Fibroblast of villous mesenchyme (primary cell): ENCODE measurements around the gene HIPK3. TPM values are rescaled to one million over a fixed set of nuclear protein-coding genes. Genes with fewer than 3 reads are reported as not detected.

Experiments
- DNase-seq: peaks from one replicate; pipeline ENCODE4 v3.0.0-alpha.2; 2010; ENCODE audit warnings: low read depth
- H3K4me3 ChIP-seq: 2 replicates; pipeline ENCODE4 v1.5.1; 2011; ENCODE audit warnings: low read depth, mild to moderate bottlenecking, low read length
- CTCF ChIP-seq: IDR thresholded peaks from 2 replicates; pipeline ENCODE4 v1.5.1; 2012; ENCODE audit warnings: low read depth, mild to moderate bottlenecking, low read length; ENCODE audit not compliant: insufficient read depth
- total RNA-seq: library from RNA; depleted of rRNA; stranded (reverse); fragments of >200 nt; gene quantifications from 2 replicates; pipeline ENCODE4 v1.2.3, GENCODE V29; 2012

HIPK3 gene
- total RNA-seq, 1 donor = 121 TPM

- H3K4me3 ChIP-seq = no peak overlapping the region
- TF ChIP-seq CTCF = no peak
- no peak for DNase-seq
Observed at GRCh38 chr11:33307984-33308383, 50.8 kb downstream of the HIPK3 start.

- no peak overlapping the region for H3K4me3 ChIP-seq
- DNase-seq = no peak
- TF ChIP-seq CTCF = no peak
Observed at GRCh38 chr11:33309118-33309517, 51.9 kb downstream of the HIPK3 start.

GRCh38 chr11:33310720-33311500 lies 53.7 kb downstream of the HIPK3 start:
- DNase-seq = no peak
- no peak for TF ChIP-seq CTCF

GRCh38 chr11:33311680-33312079 lies 54.5 kb downstream of the HIPK3 start:
- H3K4me3 ChIP-seq = no peak overlapping the region
- TF ChIP-seq CTCF = no peak
- DNase-seq = no peak

More at GRCh38 chr11:33310720-33311500, 53.7 kb downstream of the HIPK3 start:
- no peak overlapping the region for H3K4me3 ChIP-seq

- peak; percentile 59 for DNase-seq
- no peak overlapping the region for H3K4me3 ChIP-seq
- no peak for TF ChIP-seq CTCF
Observed at GRCh38 chr11:33315822-33316221, 58.6 kb downstream of the HIPK3 start.

GRCh38 chr11:33317662-33318061 lies 60.5 kb downstream of the HIPK3 start:
- H3K4me3 ChIP-seq = no peak overlapping the region
- no peak for TF ChIP-seq CTCF
- DNase-seq = no peak
